Astrocyte of the cerebellum (primary cell): ENCODE results near the gene RAD51B.
"Not testable (repeated sequence)": the region's sequence is repeated elsewhere in the genome, so short reads cannot be mapped to it uniquely, and the experiment has no call there.

Source experiments
- DNase-seq: peaks from one replicate; pipeline ENCODE4 v3.0.0-alpha.2; 2011; ENCODE audit warnings: low read depth
- H3K4me3 ChIP-seq: 2 replicates; pipeline ENCODE4 v1.5.1; 2011; ENCODE audit warnings: mild to moderate bottlenecking, low read depth, low read length, moderate library complexity
- CTCF ChIP-seq: IDR thresholded peaks from 2 replicates; pipeline ENCODE4 v1.5.1; 2012; ENCODE audit warnings: low read length, low read depth, moderate library complexity, mild to moderate bottlenecking; ENCODE audit errors: missing control alignments
- in situ Hi-C: cut with HindIII; loops from 2 replicates; pipeline ENCODE4 v1.10.0; 2017; ENCODE audit warnings: low sequenced_read_pairs

Gene RAD51B

GRCh38 chr14:68426661-68427549, 607.3 kb downstream of the RAD51B start:
- H3K4me3 ChIP-seq, result no peak overlapping the region
- TF ChIP-seq CTCF, result no peak
- DNase-seq, result no peak
- in situ Hi-C loops, result no loop called here

DNA sequence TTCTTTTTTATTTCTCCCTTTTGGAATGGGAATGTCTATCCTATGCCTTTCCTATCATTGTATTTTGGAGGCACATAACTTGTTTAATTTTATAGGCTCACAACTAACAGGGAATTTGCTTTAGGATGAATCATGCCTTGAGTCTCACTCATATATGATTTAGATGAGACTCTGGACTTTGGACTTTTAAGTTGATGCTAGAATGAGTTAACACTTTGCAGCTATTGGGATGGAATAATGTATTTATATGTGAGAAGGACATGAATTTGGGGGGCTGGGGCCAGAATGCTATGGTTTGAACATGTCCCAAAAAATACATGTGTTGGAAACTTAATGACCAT, 607.9 kb downstream of the RAD51B start:
- no peak overlapping the region for H3K4me3 ChIP-seq
- no peak for TF ChIP-seq CTCF
- DNase-seq, result no peak
- in situ Hi-C loops, result no loop called here

GRCh38 chr14:68428900-68429299, 609.3 kb downstream of the RAD51B start:
- H3K4me3 ChIP-seq, DNase-seq, in situ Hi-C loops: not testable (repeated sequence)

- H3K4me3 ChIP-seq, in situ Hi-C loops, DNase-seq: not testable (repeated sequence)
Measured at GRCh38 chr14:68434173-68434572, 614.6 kb downstream of the RAD51B start.

GRCh38 chr14:68435631-68436030, 616.1 kb downstream of the RAD51B start:
- in situ Hi-C loops, H3K4me3 ChIP-seq, DNase-seq: not testable (repeated sequence)

DNA sequence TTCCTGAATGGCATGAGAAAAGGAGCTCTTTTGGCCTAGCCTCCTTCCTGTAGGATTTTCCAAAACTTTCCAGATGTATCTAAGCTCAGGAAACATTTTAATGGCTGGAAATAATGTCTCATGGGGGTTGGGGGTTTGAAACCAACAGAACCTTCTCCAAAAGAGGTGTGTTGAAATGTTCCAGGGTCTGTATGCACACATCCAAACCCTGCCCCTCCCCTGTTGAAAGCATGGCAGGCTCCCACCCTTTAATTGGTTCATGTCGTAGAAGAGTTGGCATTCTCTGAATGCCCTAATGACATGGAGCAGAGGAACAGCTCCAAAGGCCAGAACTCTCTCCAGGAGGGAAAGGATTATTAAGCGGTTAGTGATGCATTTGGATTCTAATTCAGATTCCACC, 620.1 kb downstream of the RAD51B start:
- in situ Hi-C loops, result no loop called here
- DNase-seq, result no peak
- H3K4me3 ChIP-seq, result no peak overlapping the region
- TF ChIP-seq CTCF, result no peak

DNA sequence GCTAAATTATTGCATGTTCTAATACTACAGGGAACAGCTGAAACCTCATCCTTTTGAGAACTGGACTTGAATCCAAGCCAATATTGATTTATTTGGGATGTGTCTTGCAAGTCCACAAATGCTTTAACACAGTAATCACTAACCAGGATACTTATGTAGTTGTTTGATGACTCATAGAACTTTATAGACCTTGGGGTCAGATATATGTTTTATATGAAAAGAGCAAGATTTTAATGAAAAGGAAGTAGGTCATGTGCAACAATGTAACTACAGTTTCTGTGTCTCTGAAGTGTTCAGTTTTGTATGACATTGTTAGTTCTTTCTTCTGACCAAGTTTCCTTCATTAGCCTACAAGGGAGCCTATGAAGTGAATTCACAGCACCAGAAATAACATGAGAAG, 621.2 kb downstream of the RAD51B start:
- in situ Hi-C loops, result no loop called here
- TF ChIP-seq CTCF, result no peak
- DNase-seq, result no peak
- H3K4me3 ChIP-seq, result no peak overlapping the region

GRCh38 chr14:68441542-68441941, 622.0 kb downstream of the RAD51B start:
- in situ Hi-C loops, result no loop called here
- TF ChIP-seq CTCF, result no peak
- no peak overlapping the region for H3K4me3 ChIP-seq
- no peak for DNase-seq
